ENCODE measurements around the gene TLDC2.

Gene TLDC2

DNA sequence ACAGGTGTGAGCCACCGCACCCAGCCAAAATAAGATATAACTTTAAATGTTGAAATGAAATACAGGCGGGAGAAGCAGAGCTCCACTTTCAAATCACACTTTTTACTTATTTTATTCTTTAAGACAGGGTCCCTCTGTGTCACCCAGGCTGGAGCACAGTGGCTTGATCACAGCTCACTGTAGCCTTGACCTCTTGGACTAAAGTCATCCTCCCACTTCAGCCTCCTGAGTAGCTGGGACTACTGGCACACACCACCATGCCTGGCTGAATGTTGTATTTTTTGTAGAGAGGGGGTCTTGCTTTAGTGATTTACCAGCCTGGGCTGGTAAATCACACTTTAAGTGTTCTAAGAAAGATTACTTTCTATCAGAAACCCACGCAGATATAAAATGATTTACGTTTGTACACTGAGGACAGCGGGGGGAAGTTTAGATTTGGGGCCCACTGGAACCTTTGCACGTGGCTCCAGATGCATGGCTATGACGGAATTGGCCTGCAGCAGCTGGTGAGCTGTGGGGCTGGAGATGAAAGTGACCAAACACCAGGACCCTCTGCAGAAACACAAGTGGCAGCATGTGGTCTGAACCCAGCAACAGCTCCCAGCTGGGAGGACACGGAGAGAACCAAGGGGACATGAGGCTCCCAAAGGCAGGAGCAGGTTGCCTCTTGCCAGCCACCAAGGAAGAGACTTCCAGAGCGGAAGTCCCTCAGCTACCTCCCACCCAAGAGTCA, 26.4 kb upstream of the TLDC2 start:
- Histone ChIP-seq H3K27ac (no peak overlapping the region), H3K4me1 (no peaks in the 10 kb centered on the region), H3K9me3 (ENCODE audit: control insufficient read depth, low read length) (no peaks in the 10 kb centered on the region), H3K36me3 (ENCODE audit: control insufficient read depth, insufficient read depth, low read length) (no peaks in the 10 kb centered on the region), H3K27me3 (ENCODE audit: control insufficient read depth, insufficient read depth, low read length) (no peaks in the 10 kb centered on the region), H3K79me2 (peaks cover 38% of the 10 kb centered on the region), H3K4me2 (ENCODE audit: low read length) (no peak overlapping the region), H2AFZ (no peak overlapping the region), H3K4me3 (ENCODE audit: low read depth, low read length) (no peak overlapping the region), H3K9ac (no peak overlapping the region)
- TF ChIP-seq, protein P1, sequence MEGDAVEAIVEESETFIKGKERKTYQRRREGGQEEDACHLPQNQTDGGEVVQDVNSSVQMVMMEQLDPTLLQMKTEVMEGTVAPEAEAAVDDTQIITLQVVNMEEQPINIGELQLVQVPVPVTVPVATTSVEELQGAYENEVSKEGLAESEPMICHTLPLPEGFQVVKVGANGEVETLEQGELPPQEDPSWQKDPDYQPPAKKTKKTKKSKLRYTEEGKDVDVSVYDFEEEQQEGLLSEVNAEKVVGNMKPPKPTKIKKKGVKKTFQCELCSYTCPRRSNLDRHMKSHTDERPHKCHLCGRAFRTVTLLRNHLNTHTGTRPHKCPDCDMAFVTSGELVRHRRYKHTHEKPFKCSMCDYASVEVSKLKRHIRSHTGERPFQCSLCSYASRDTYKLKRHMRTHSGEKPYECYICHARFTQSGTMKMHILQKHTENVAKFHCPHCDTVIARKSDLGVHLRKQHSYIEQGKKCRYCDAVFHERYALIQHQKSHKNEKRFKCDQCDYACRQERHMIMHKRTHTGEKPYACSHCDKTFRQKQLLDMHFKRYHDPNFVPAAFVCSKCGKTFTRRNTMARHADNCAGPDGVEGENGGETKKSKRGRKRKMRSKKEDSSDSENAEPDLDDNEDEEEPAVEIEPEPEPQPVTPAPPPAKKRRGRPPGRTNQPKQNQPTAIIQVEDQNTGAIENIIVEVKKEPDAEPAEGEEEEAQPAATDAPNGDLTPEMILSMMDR (IDR thresholded peaks at IDR 0.05): no peak

DNA sequence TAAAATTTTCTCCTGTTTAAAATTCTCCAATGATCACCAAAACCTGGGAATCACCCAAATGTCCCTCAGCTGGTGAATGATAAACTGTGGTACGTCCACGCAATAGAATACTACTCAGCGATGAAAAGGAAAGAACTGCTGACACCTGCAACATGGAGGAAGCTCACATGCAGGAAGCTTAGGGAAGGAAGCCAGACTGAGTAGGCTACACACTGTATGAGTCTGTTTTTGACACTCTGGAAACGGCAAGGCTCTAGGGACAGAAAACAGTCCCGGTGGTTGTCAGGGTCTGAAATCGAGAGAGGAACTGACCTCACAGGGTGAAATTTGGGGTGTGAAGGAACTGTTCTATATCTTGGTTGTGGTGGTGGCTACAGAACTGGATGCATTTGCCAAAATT, 25.2 kb upstream of the TLDC2 start:
- Histone ChIP-seq H3K9me3 (ENCODE audit: control insufficient read depth, low read length) (no peaks in the 10 kb centered on the region), H3K27me3 (ENCODE audit: control insufficient read depth, insufficient read depth, low read length) (no peaks in the 10 kb centered on the region), H3K36me3 (ENCODE audit: control insufficient read depth, insufficient read depth, low read length) (no peaks in the 10 kb centered on the region), H3K9ac (no peak overlapping the region), H3K27ac (no peak overlapping the region), H3K4me1 (no peaks in the 10 kb centered on the region), H3K4me2 (ENCODE audit: low read length) (no peak overlapping the region), H3K4me3 (ENCODE audit: low read depth, low read length) (no peak overlapping the region), H2AFZ (no peak overlapping the region), H3K79me2 (peaks cover 50% of the 10 kb centered on the region)
- TF ChIP-seq, protein P1 (IDR thresholded peaks at IDR 0.05): no peak

DNA sequence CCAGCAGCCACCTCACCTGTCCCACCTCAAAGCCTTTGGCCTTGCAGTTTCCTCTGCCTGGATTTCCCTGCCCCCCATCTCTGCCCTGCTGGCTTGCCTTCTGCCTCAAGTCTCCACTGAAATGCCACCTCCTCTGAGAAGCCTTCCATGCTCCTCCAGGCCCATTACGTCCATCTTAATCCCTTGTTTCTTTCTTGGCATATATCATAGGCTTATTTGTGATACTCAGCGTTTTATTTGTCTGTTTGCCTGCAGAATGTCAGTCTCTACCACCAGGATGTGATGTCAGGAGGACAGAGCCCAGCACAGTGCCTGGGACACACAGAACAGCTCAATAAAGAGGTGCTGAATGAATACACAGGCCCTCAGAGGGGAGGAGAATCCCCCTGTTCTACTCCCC, 24.4 kb upstream of the TLDC2 start:
- Histone ChIP-seq H3K79me2 (peaks cover 58% of the 10 kb centered on the region), H3K27ac (peak overlapping the region; percentile 42), H3K4me2 (ENCODE audit: low read length) (no peak overlapping the region), H3K36me3 (ENCODE audit: control insufficient read depth, insufficient read depth, low read length) (no peaks in the 10 kb centered on the region), H3K27me3 (ENCODE audit: control insufficient read depth, insufficient read depth, low read length) (no peaks in the 10 kb centered on the region), H3K4me3 (ENCODE audit: low read depth, low read length) (no peak overlapping the region), H3K9me3 (ENCODE audit: control insufficient read depth, low read length) (no peaks in the 10 kb centered on the region), H3K4me1 (no peaks in the 10 kb centered on the region), H2AFZ (no peak overlapping the region), H3K9ac (no peak overlapping the region)
- TF ChIP-seq, protein P1 (IDR thresholded peaks at IDR 0.05): no peak

DNA sequence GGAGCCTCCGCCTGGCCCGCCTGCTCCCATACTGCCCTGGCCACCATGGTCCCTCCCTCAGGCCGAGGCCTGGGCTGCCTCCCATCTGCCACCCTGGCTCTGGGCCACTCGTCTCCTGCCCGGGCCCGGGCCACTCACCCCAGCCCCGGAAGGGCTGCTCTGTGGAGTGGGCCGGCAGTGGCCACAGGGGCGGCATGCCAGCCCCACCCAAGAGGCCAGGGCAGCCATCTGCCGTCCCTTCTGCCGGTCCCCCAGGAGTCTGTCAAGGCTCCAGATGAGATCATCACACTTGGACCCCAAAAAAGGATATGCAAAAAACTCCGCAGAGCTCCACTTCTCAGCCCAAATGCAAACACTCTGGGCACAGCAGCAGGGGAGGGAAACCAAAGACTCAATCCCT, 23.8 kb upstream of the TLDC2 start:
- Histone ChIP-seq H3K9me3 (ENCODE audit: control insufficient read depth, low read length) (no peaks in the 10 kb centered on the region), H3K27me3 (ENCODE audit: control insufficient read depth, insufficient read depth, low read length) (no peaks in the 10 kb centered on the region), H3K36me3 (ENCODE audit: control insufficient read depth, insufficient read depth, low read length) (no peaks in the 10 kb centered on the region), H2AFZ (no peak overlapping the region), H3K27ac (peak overlapping the region; percentile 42), H3K9ac (no peak overlapping the region), H3K4me2 (ENCODE audit: low read length) (no peak overlapping the region), H3K79me2 (peaks cover 62% of the 10 kb centered on the region), H3K4me3 (ENCODE audit: low read depth, low read length) (no peak overlapping the region), H3K4me1 (no peaks in the 10 kb centered on the region)
- TF ChIP-seq, protein P1 (IDR thresholded peaks at IDR 0.05): no peak

All from parathyroid adenoma (tissue), 2 donors.